Activated CD4-positive, alpha-beta memory T cell treated with anti-CD3 and anti-CD28 coated beads for 36 hours (primary cell): Measurements from ENCODE around the gene IFNAR1. TPM values are rescaled to one million over a fixed set of nuclear protein-coding genes. Genes with fewer than 3 reads are reported as not detected.
"Not testable (repeated sequence)": the region's sequence is repeated elsewhere in the genome, so short reads cannot be mapped to it uniquely, and the experiment has no call there.

ENCODE experiments used
- CTCF ChIA-PET: fragments of 350-600 bp; sonication (Branson Sonifier 250); formaldehyde crosslinking; loops from one replicate; lab custom pipeline; 2021; ENCODE audit warnings: antibody characterized with exemption, inconsistent platforms; lab: Charles Lee
- POLR2A ChIA-PET: fragments of 350-600 bp; sonication (Branson Sonifier 250); formaldehyde crosslinking; loops from one replicate; lab custom pipeline; 2021; ENCODE audit warnings: antibody characterized with exemption; lab: Charles Lee
- DNase-seq: peaks from one replicate; pipeline ENCODE4 v3.0.0-alpha.2; 2020
- H3K27ac Mint-ChIP-seq: one replicate; pipeline ENCODE4 v1.8.0; 2021; ENCODE audit warnings: mixed read lengths
- H3K27me3 Mint-ChIP-seq: one replicate; pipeline ENCODE4 v1.8.0; 2021; ENCODE audit warnings: mixed read lengths
- H3K36me3 Mint-ChIP-seq: one replicate; pipeline ENCODE4 v1.8.0; 2021; ENCODE audit warnings: mixed read lengths
- H3K4me1 Mint-ChIP-seq: one replicate; pipeline ENCODE4 v1.8.0; 2021; ENCODE audit warnings: low read depth, mixed read lengths
- H3K4me3 Mint-ChIP-seq: one replicate; pipeline ENCODE4 v1.8.0; 2021; ENCODE audit warnings: mild to moderate bottlenecking, mixed read lengths
- H3K9me3 Mint-ChIP-seq: one replicate; pipeline ENCODE4 v1.8.0; 2021; ENCODE audit warnings: mixed read lengths
- intact Hi-C: fragments of 100-400 bp; cut with micrococcal nuclease; formaldehyde crosslinking; loops from one replicate; pipeline ENCODE4 v1.15.1; 2023
- total RNA-seq, 2 experiments: library from RNA; stranded (reverse); gene quantifications; one replicate each; pipeline ENCODE4 v1.2.3, GENCODE V29; 2021

IFNAR1 gene
- total RNA-seq, 2 experiments from 2014 or later = 28.0 to 32.0 TPM

- intact Hi-C loops = no loop called here
- H3K4me3 Mint-ChIP-seq = no peak overlapping the region
- H3K27ac Mint-ChIP-seq = no peak overlapping the region
- no peaks in the 10 kb centered on the region for H3K27me3 Mint-ChIP-seq
- no peak for DNase-seq
- POLR2A ChIA-PET = interaction anchor here (0.6 kb wide), 1 partner anchor 40 kb away, joined by 3 read pairs; no protein-coding TSS in a partner anchor
- no peaks in the 10 kb centered on the region for H3K36me3 Mint-ChIP-seq
- CTCF ChIA-PET = interaction anchor here (1.0 kb wide), 1 partner anchor 113 kb away, joined by 3 read pairs; no protein-coding TSS in a partner anchor
- H3K4me1 Mint-ChIP-seq = peaks cover 11% of the 10 kb centered on the region
- peaks cover 5% of the 10 kb centered on the region for H3K9me3 Mint-ChIP-seq
These were observed 15.0 kb upstream of the IFNAR1 start for GRCh38 chr21:33309778-33310177.

- CTCF ChIA-PET = no interaction called here
These were observed 12.6 kb upstream of the IFNAR1 start for GRCh38 chr21:33312121-33312520.

GRCh38 chr21:33313183-33313582 is 11.6 kb upstream of the IFNAR1 start:
- Mint-ChIP-seq H3K9me3 (peaks cover 5% of the 10 kb centered on the region), H3K27me3 (no peaks in the 10 kb centered on the region), H3K27ac (no peak overlapping the region), H3K4me1 (peaks cover 9% of the 10 kb centered on the region), H3K4me3 (no peak overlapping the region), H3K36me3 (no peaks in the 10 kb centered on the region)
- no peak for DNase-seq
- intact Hi-C loops = no loop called here
- POLR2A ChIA-PET = no interaction called here
- CTCF ChIA-PET = interaction anchor here (1.3 to 1.5 kb wide), 3 partner anchors 30 to 116 kb away, joined by 3 to 6 read pairs (median 4); no protein-coding TSS in a partner anchor

More at GRCh38 chr21:33312121-33312520, 12.6 kb upstream of the IFNAR1 start:
- Mint-ChIP-seq H3K27me3 (no peaks in the 10 kb centered on the region), H3K4me1 (peaks cover 9% of the 10 kb centered on the region), H3K4me3 (no peak overlapping the region), H3K9me3 (peaks cover 5% of the 10 kb centered on the region), H3K36me3 (no peaks in the 10 kb centered on the region), H3K27ac (no peak overlapping the region)
- no peak for DNase-seq
- POLR2A ChIA-PET = no interaction called here
- intact Hi-C loops = no loop called here

DNA sequence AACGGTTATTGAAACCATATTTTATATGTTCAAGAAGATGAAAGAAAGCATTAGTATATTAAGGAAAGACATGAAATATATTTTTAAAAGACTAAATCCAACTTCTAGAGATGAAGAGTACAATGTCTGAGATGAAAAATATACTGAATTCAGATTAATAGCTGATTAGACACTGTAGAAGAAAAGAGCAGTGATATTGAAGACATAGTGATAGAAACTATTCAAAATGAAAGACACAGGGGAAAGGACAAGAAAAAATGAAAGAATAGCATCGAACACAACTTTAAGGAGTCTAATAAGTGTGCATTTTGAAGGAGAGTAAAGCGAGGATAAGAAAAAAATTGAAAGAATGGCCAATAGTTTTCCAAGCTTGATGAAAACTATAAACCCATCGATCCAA is 11.2 kb upstream of the IFNAR1 start:
- no peak overlapping the region for H3K27ac Mint-ChIP-seq
- peaks cover 5% of the 10 kb centered on the region for H3K9me3 Mint-ChIP-seq
- peaks cover 6% of the 10 kb centered on the region for H3K4me1 Mint-ChIP-seq
- POLR2A ChIA-PET = no interaction called here
- H3K4me3 Mint-ChIP-seq = no peak overlapping the region
- CTCF ChIA-PET = interaction anchor here (1.3 to 1.5 kb wide), 3 partner anchors 30 to 116 kb away, joined by 3 to 6 read pairs (median 4); no protein-coding TSS in a partner anchor
- H3K36me3 Mint-ChIP-seq = no peaks in the 10 kb centered on the region
- H3K27me3 Mint-ChIP-seq = no peaks in the 10 kb centered on the region
- no peak for DNase-seq
- intact Hi-C loops = no loop called here

- H3K27ac Mint-ChIP-seq = no peak overlapping the region
- no peaks in the 10 kb centered on the region for H3K27me3 Mint-ChIP-seq
- H3K9me3 Mint-ChIP-seq = peaks cover 5% of the 10 kb centered on the region
- intact Hi-C loops = no loop called here
- no peaks in the 10 kb centered on the region for H3K36me3 Mint-ChIP-seq
- POLR2A ChIA-PET = no interaction called here
- DNase-seq = no peak
- CTCF ChIA-PET = interaction anchor here (1.3 to 1.5 kb wide), 4 partner anchors 11 to 117 kb away, joined by 3 to 6 read pairs (median 4); partner anchors contain the start of gene IFNAR1
- H3K4me3 Mint-ChIP-seq = no peak overlapping the region
- peaks cover 1% of the 10 kb centered on the region for H3K4me1 Mint-ChIP-seq
These were observed 10.7 kb upstream of the IFNAR1 start for GRCh38 chr21:33314111-33314510.

GRCh38 chr21:33315946-33316710 is 8.6 kb upstream of the IFNAR1 start:
- Mint-ChIP-seq H3K27me3 (no peaks in the 10 kb centered on the region), H3K4me3 (no peak overlapping the region), H3K27ac (no peak overlapping the region), H3K36me3 (no peaks in the 10 kb centered on the region), H3K4me1 (no peaks in the 10 kb centered on the region), H3K9me3 (peaks cover 5% of the 10 kb centered on the region)
- ChIA-PET POLR2A (no interaction called here), CTCF (interaction anchor here (0.6 to 1.1 kb wide), 3 partner anchors 77 to 130 kb away, joined by 3 to 9 read pairs (median 3); no protein-coding TSS in a partner anchor)
- intact Hi-C loops = no loop called here
- no peak for DNase-seq

DNA sequence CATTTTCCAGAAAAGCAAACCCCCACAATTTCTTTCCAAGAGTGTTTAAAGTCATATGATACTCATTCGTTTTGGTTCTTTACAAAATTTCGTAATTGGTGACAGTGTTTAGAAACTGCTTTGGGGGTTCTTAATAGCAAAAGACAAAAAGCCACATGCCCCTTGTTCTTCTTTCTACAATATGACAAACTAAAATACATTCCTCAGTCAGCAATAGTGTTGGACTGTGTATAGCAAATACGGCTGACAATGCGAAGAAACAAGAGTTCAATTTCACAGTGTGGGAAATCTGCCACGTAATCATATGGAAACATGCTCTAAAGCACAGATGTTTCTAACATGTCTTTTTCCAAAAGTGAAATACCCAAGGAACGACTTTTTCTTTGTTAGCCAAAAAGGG is 7.6 kb upstream of the IFNAR1 start:
- peaks cover 5% of the 10 kb centered on the region for H3K9me3 Mint-ChIP-seq
- POLR2A ChIA-PET = no interaction called here
- intact Hi-C loops = no loop called here
- no peaks in the 10 kb centered on the region for H3K4me1 Mint-ChIP-seq
- DNase-seq = no peak
- CTCF ChIA-PET = interaction anchor here (0.6 kb wide), 1 partner anchor 129 kb away, joined by 9 read pairs; no protein-coding TSS in a partner anchor
- no peak overlapping the region for H3K27ac Mint-ChIP-seq
- H3K27me3 Mint-ChIP-seq = no peaks in the 10 kb centered on the region
- no peak overlapping the region for H3K4me3 Mint-ChIP-seq
- H3K36me3 Mint-ChIP-seq = no peaks in the 10 kb centered on the region

- Mint-ChIP-seq H3K4me1 (no peaks in the 10 kb centered on the region), H3K27ac (no peak overlapping the region), H3K27me3 (no peaks in the 10 kb centered on the region), H3K4me3 (no peak overlapping the region), H3K9me3 (peaks cover 5% of the 10 kb centered on the region), H3K36me3 (no peaks in the 10 kb centered on the region)
- DNase-seq = no peak
- CTCF ChIA-PET = no interaction called here
- intact Hi-C loops = no loop called here
- POLR2A ChIA-PET = no interaction called here
These were observed 6.8 kb upstream of the IFNAR1 start for GRCh38 chr21:33317786-33318486.

- H3K27me3 Mint-ChIP-seq, H3K36me3 Mint-ChIP-seq, H3K4me1 Mint-ChIP-seq, POLR2A ChIA-PET, H3K27ac Mint-ChIP-seq, H3K9me3 Mint-ChIP-seq, intact Hi-C loops: not testable (repeated sequence)
- DNase-seq = peak; percentile 23
- CTCF ChIA-PET = interaction anchor here (1.0 kb wide), 2 partner anchors 40 to 124 kb away, joined by 3 to 6 read pairs; no protein-coding TSS in a partner anchor
- peak overlapping the region; percentile 14 for H3K4me3 Mint-ChIP-seq
These were observed 3.8 kb upstream of the IFNAR1 start for GRCh38 chr21:33321005-33321404.

DNA sequence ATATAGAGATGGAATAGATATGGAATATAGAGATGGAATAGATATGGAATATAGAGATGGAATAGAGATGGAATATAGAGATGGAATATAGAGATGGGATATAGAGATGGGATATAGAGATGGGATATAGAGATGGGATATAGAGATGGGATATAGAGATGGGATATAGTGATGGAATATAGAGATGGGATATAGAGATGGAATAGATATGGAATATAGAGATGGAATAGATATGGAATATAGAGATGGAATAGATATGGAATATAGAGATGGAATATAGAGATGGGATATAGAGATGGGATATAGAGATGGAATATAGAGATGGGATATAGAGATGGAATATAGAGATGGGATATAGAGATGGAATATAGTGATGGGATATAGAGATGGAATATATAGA is 1.2 kb upstream of the IFNAR1 start:
- intact Hi-C loops = loop anchor here (1.0 to 2.0 kb wide), 5 partner anchors 55 to 219 kb away; partner anchors contain the start of genes GART, SON and TMEM50B
- H3K4me3 Mint-ChIP-seq, DNase-seq, H3K27ac Mint-ChIP-seq, H3K27me3 Mint-ChIP-seq, POLR2A ChIA-PET, H3K36me3 Mint-ChIP-seq, CTCF ChIA-PET, H3K9me3 Mint-ChIP-seq: not testable (repeated sequence)
- H3K4me1 Mint-ChIP-seq = peaks cover 23% of the 10 kb centered on the region

DNA sequence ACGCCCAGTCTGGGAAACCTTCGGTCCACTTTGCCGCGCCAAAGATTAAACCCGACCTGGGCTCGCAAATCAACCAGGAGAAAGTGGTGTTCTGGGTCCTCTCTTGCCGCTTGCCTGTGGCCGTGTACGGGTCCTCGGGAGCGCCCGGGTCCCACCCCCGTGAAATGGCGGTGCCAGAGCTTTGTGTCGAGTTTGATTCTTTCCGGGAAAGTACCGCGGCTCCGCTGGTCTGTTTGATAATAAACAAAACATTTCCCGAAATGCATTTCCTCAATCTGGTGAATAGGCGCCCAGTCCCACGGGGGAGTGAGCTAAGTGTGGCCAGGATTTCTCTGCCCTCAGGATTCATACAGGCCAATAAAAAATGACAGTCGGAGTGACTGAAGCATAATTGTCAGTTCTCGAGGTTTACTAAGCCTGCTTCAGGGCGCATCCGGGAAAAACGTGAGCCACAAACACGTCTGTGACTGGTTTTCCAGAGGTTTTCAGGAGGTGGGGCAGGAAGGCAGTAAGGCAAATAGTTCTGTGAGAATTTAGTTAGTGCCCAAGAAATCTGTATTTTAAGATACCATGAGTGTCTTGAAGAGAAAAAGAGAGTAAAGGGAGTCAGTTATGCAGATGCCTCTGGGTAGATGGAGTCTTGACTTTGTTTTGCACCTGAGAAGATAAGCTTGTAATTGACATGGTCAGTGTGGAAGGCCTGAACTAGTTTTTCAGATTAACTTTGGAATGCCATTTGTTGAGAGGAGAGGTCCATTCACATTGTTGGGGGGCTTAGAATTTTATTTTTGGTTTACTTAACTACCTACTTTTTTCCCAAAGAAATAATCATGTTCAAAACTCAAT is 675 bp downstream of the IFNAR1 start:
- Mint-ChIP-seq H3K27ac (no peak overlapping the region), H3K27me3 (no peaks in the 10 kb centered on the region), H3K9me3 (no peaks in the 10 kb centered on the region), H3K4me3 (no peak overlapping the region), H3K36me3 (no peaks in the 10 kb centered on the region), H3K4me1 (peaks cover 32% of the 10 kb centered on the region)
- peak; percentile 84 for DNase-seq
- intact Hi-C loops = loop anchor here (2.0 to 5.0 kb wide), 3 partner anchors 37 to 217 kb away; partner anchors contain the start of genes GART and SON
- POLR2A ChIA-PET = interaction anchor here (0.7 to 2.0 kb wide), 15 partner anchors 19 to 154 kb away, joined by 3 to 9 read pairs (median 4); partner anchors contain the start of genes IL10RB and TMEM50B
- CTCF ChIA-PET = interaction anchor here (0.6 to 1.6 kb wide), 12 partner anchors 11 to 280 kb away, joined by 3 to 16 read pairs (median 4); no protein-coding TSS in a partner anchor
